Ovary (tissue), 9 donors: Measurements from ENCODE around the gene CDC42SE2. TPM values are rescaled to one million over a fixed set of nuclear protein-coding genes. Genes with fewer than 3 reads are reported as not detected.

Experiments used
- DNase-seq, 5 donors: peaks; one replicate each; pipeline ENCODE4 v3.0.0-alpha.2; 2019 to 2020
- H3K27ac ChIP-seq, 2 donors: fragments of 200-600 bp; one replicate each; pipeline versions ENCODE4 v1.5.1 to v1.8.0; 2019 to 2022
- H3K27me3 ChIP-seq: fragments of 200-600 bp; one replicate; pipeline ENCODE4 v1.8.0; 2022
- H3K36me3 ChIP-seq: fragments of 200-600 bp; sonication (generic); one replicate; pipeline ENCODE4 v1.5.1; 2019
- H3K4me1 ChIP-seq: one replicate; pipeline ENCODE4 v1.8.1; 2013; ENCODE audit warnings: mild to moderate bottlenecking, moderate library complexity; ENCODE audit not compliant: insufficient read depth
- H3K4me3 ChIP-seq: fragments of 200-600 bp; sonication (generic); one replicate; pipeline ENCODE4 v1.5.1; 2017
- H3K9me3 ChIP-seq, 2 donors: fragments of 200-600 bp in 1 of 2; sonication (generic) in 1 of 2; one replicate each; pipeline versions ENCODE4 v1.5.1 to v1.8.1; 2013 to 2019; ENCODE audit warnings: mild to moderate bottlenecking in 1 of 2, moderate library complexity in 1 of 2
- EP300 ChIP-seq: sonication (generic); formaldehyde crosslinking; IDR thresholded peaks from one replicate; pipeline ENCODE4 v1.6.1; 2017; ENCODE audit warnings: antibody characterized with exemption
- POLR2A ChIP-seq: fragments of 450-650 bp; IDR thresholded peaks from one replicate; pipeline ENCODE4 v1.6.1; 2017; ENCODE audit warnings: antibody characterized with exemption, mild to moderate bottlenecking, moderate library complexity
- whole genome bisulfite sequencing, 3 donors: extraction: QIAGEN DNeasy Blood & Tissue Kit in 1 of 3; methylation state at CpG; one replicate each; pipeline versions ENCODE4 v1.1.5 to v1.1.7; 2013 to 2017; 5-methylcytosine and 5-hydroxymethylcytosine counted together
- intact Hi-C, 4 donors: fragments of 100-400 bp; cut with DNase I; formaldehyde crosslinking; loops; one replicate each; pipeline versions ENCODE4 v1.11.0 to v1.15.1; 2022 to 2023
- polyA plus RNA-seq, 2 donors: library from polyadenylated mRNA; stranded (reverse); fragments of 200-250 nt in 1 of 2; fragments of 350-450 nt in 1 of 2; fragmentation: Illumina TruSeq in 1 of 2; extraction: RNeasy Lipid Tissue Mini Kit (QIAGEN cat#74804) in 1 of 2; gene quantifications; one replicate each; pipeline ENCODE4 v1.2.3, GENCODE V29; 2013 to 2014
- total RNA-seq, 7 donors: library from RNA; depleted of rRNA in 2 of 7; stranded (reverse); fragments of >200 nt in 2 of 7; fragmentation: NEBNext Ultra II Directional in 3 of 7; extraction: Animal tissue kit (Norgen Biotek cat#: 25700) in 3 of 7; gene quantifications; one replicate each; pipeline versions ENCODE4 v1.1.0 to v1.2.4, GENCODE V29; 2016 to 2023
- TF ChIP-seq, protein P1 (sequence below), 3 donors: fragments of 450-650 bp in 2 of 3; fragments of 200-600 bp in 1 of 3; IDR thresholded peaks; one replicate each; pipeline versions ENCODE4 v1.5.1 to v1.8.0; 2016 to 2022; ENCODE audit warnings: antibody characterized with exemption in 3 of 3, mild to moderate bottlenecking in 1 of 3
- donor health status: DM: no; HTN: no; CAD: no; lungs with moderate emphysema.
- donor health status: DM: no; HTN: no; CAD: no.
- donor health status: Bipolar disorder and iron deficiency.
- donor health status: DM: yes; HTN: yes; CAD: no.
- donor health status: DM: no; HTN: no; CAD: no.
- donor health status: DM: yes; HTN: yes; CAD: no.

The CDC42SE2 gene
- total and polyA plus RNA-seq, 9 donors, result 18.0 to 37.6 (median 23.7) TPM

DNA sequence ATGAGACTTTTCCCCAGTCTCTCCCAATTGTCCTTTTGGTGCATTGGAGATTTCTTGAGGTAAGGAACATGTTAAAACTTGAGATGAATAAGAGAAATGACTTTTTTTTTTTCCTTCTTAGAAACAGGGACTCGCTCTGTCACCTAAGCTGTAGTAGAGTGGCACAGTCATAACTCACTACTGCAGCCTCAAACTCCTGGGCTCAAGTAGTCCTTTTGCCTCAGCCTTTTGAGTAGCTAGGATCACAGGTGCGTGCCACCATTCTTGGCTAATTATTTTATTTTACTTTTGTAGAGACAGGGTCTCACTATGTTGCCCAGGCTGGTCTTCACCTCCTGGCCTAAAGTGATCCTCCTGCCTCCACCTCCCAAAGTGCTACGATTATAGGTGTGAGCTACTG lies 25.9 kb downstream of the CDC42SE2 start:
- TF ChIP-seq, protein P1, sequence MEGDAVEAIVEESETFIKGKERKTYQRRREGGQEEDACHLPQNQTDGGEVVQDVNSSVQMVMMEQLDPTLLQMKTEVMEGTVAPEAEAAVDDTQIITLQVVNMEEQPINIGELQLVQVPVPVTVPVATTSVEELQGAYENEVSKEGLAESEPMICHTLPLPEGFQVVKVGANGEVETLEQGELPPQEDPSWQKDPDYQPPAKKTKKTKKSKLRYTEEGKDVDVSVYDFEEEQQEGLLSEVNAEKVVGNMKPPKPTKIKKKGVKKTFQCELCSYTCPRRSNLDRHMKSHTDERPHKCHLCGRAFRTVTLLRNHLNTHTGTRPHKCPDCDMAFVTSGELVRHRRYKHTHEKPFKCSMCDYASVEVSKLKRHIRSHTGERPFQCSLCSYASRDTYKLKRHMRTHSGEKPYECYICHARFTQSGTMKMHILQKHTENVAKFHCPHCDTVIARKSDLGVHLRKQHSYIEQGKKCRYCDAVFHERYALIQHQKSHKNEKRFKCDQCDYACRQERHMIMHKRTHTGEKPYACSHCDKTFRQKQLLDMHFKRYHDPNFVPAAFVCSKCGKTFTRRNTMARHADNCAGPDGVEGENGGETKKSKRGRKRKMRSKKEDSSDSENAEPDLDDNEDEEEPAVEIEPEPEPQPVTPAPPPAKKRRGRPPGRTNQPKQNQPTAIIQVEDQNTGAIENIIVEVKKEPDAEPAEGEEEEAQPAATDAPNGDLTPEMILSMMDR (IDR thresholded peaks at IDR 0.05), result no peak
- intact Hi-C loops, result no loop called here
- WGBS, 3 donors, result 89 to 94% (median 91%) methylated on average over 3 of the region's 3 CpGs

DNA sequence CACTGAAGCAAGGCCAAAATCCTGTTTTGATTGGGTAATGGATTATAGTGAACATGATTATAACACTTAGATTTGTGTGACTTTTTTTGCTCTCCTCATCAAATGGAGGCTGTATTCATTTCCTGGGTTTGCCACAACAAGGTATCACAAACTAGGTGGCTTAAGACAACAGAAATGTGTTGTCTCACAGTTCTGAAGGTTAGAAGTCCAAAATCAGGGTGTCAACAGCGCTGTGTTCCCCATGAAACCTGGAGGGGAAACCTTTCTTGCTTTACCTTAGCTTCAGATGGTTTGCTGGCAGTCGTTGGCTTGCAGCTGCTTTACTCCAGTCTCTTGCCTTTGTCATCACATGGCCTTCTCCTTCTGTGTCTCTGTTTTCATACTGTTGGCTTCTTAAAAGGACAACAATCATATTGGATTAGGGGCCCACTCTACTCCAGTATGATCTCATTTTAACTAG lies 32.4 kb downstream of the CDC42SE2 start:
- H3K9me3 ChIP-seq, result no peaks in the 10 kb centered on the region
- DNase-seq, result no peak
- no peaks in the 10 kb centered on the region for H3K36me3 ChIP-seq
- no peaks in the 10 kb centered on the region for H3K4me1 ChIP-seq
- no peaks in the 10 kb centered on the region for H3K27me3 ChIP-seq
- no peak overlapping the region for H3K4me3 ChIP-seq
- 76 to 80% (median 79%) methylated on average over 2 of the region's 2 CpGs for WGBS, 3 donors
- TF ChIP-seq EP300 (no peak), POLR2A (no peak)
- TF ChIP-seq, protein P1 (IDR thresholded peaks at IDR 0.05), result no peak
- no peak overlapping the region for H3K27ac ChIP-seq
- intact Hi-C loops, result no loop called here

More for the DNA sequence above, 25.9 kb downstream of the CDC42SE2 start:
- Histone ChIP-seq H3K27ac (no peak overlapping the region), H3K4me3 (no peak overlapping the region), H3K36me3 (no peaks in the 10 kb centered on the region), H3K9me3 (no peaks in the 10 kb centered on the region), H3K4me1 (no peaks in the 10 kb centered on the region), H3K27me3 (no peaks in the 10 kb centered on the region)
- no peak for DNase-seq

DNA sequence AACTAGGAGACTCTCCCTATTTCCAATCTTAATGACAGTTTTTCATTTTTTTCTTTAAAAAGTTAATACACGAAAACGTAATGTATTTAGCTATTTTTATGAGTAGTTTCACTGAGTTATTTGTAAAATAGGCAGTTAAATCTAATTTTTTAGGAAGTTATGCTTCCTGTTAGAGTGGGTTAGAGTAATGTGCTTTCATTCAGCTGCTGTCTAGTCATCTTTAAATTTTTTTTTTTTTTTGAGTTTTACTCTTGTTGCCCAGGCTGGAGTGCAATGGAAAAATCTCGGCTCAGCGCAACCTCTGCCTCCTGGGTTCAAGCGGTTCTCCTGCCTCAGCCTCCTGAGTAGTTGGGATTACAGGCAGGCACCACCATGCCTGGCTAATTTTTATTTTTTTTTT lies 34.0 kb downstream of the CDC42SE2 start:
- Histone ChIP-seq H3K4me1 (no peaks in the 10 kb centered on the region), H3K9me3 (no peaks in the 10 kb centered on the region), H3K27me3 (no peaks in the 10 kb centered on the region), H3K36me3 (no peaks in the 10 kb centered on the region), H3K4me3 (no peak overlapping the region), H3K27ac (no peak overlapping the region)
- intact Hi-C loops, result no loop called here
- 89 to 93% (median 90%) methylated on average over 5 of the region's 5 CpGs for WGBS, 3 donors
- DNase-seq, result no peak
- no peak for TF ChIP-seq POLR2A
- TF ChIP-seq EP300, result no peak
- TF ChIP-seq, protein P1 (IDR thresholded peaks at IDR 0.05), result no peak

DNA sequence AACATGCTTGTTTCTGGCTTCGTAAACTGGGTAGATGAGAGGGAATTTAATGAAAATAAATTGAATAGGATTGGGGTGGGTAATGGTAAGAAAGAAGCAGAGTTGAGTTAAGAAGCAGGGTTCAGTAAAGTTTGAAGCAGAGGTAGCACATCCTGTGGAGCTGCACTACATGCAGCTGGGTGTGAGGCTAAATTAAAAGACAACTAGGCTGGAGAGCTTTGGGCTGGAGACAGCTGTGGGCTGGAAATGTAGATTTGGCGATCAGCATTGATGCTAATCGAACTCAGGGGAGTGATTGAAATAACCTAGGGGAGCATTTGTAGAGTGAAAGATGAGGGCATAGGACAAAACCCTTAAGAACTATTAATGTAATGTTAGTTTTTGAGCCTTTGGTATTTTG lies 35.6 kb downstream of the CDC42SE2 start:
- Histone ChIP-seq H3K27me3 (no peaks in the 10 kb centered on the region), H3K4me1 (no peaks in the 10 kb centered on the region), H3K27ac (no peak overlapping the region), H3K36me3 (no peaks in the 10 kb centered on the region), H3K4me3 (no peak overlapping the region), H3K9me3 (no peaks in the 10 kb centered on the region)
- intact Hi-C loops, result no loop called here
- TF ChIP-seq, protein P1 (IDR thresholded peaks at IDR 0.05), result no peak
- TF ChIP-seq POLR2A, result no peak
- TF ChIP-seq EP300, result no peak
- 94 to 99% (median 98%) methylated on average over 3 of the region's 3 CpGs for whole genome bisulfite sequencing, 3 donors
- DNase-seq, result no peak

DNA sequence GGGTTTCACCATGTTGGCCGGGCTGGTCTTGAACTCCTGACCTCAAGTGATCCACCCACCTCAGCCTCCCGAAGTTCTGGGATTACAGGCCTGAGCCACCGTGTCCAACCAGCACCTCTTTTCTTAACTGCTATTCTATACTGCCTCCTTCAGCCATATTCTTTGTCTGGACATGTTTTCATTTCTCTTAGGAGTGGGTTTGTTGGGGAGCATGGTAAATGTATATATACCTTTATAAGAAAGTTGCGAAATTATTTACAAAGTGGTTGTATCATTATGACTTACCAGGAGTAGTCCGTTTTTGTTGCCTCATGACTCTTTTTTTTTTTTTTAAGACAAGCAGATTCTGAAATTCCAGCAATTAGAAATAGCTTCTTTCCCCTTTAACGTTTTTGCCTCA lies 38.7 kb downstream of the CDC42SE2 start:
- no peak for DNase-seq
- H3K27me3 ChIP-seq, result no peaks in the 10 kb centered on the region
- 79 to 83% (median 80%) methylated on average over 6 of the region's 6 CpGs for WGBS, 3 donors
- TF ChIP-seq, protein P1 (IDR thresholded peaks at IDR 0.05), result no peak
- TF ChIP-seq EP300 (no peak), POLR2A (no peak)
- H3K27ac ChIP-seq, result no peak overlapping the region
- H3K9me3 ChIP-seq, result no peaks in the 10 kb centered on the region
- H3K36me3 ChIP-seq, result no peaks in the 10 kb centered on the region
- no peaks in the 10 kb centered on the region for H3K4me1 ChIP-seq
- no peak overlapping the region for H3K4me3 ChIP-seq
- intact Hi-C loops, result no loop called here
